ENCODE measurements around the gene WDR47. TPM values are rescaled to one million over a fixed set of nuclear protein-coding genes. Genes with fewer than 3 reads are reported as not detected.

The WDR47 gene
- polyA plus RNA-seq, 1 donor from 2014 or later, result 65.7 TPM

- no peaks in the 10 kb centered on the region for H3K27me3 ChIP-seq (ENCODE audit: insufficient read depth, low read depth, low read length)
- no peak overlapping the region for H2AFZ ChIP-seq (ENCODE audit: low read depth, low read length)
- H4K20me1 ChIP-seq (ENCODE audit: insufficient read depth), result no peaks in the 10 kb centered on the region
- H3K27ac ChIP-seq (ENCODE audit: low read length), result no peak overlapping the region
- no peaks in the 10 kb centered on the region for H3K79me2 ChIP-seq (replicated peaks; ENCODE audit: insufficient read depth, low read length)
- no peak for TF ChIP-seq REST (IDR thresholded peaks at IDR 0.05; ENCODE audit: borderline replicate concordance)
- no peak for TF ChIP-seq EP300 (conservative IDR thresholded peaks at IDR 0.05; ENCODE audit: poor library complexity, severe bottlenecking)
- no peak for TF ChIP-seq POLR2AphosphoS5 (IDR thresholded peaks at IDR 0.05)
- TF ChIP-seq TAF1 (IDR thresholded peaks at IDR 0.05; ENCODE audit: low read depth), result no peak
- TF ChIP-seq SMC3 (conservative IDR thresholded peaks at IDR 0.05; ENCODE audit: poor library complexity), result no peak
- H3F3A ChIP-seq (ENCODE audit: insufficient read depth, low read length, poor library complexity, severe bottlenecking), result no peaks in the 10 kb centered on the region
- no peak overlapping the region for H3K9ac ChIP-seq (ENCODE audit: low read length)
- H3K4me3 ChIP-seq (ENCODE audit: low read length), result no peak overlapping the region
- no peak overlapping the region for H3K4me2 ChIP-seq (ENCODE audit: low read length)
- H3K36me3 ChIP-seq (ENCODE audit: insufficient read depth, low read length), result peaks cover 7% of the 10 kb centered on the region
- H3K9me3 ChIP-seq (ENCODE audit: low read length), result no peaks in the 10 kb centered on the region
- H3K9me2 ChIP-seq (ENCODE audit: insufficient read depth, low read length), result no peaks in the 10 kb centered on the region
Observed at GRCh38 chr1:108925920-108926319, 116.0 kb downstream of the WDR47 start.

Small RNA genes lying within 50 kb of the gene (small RNA-seq; reads per million reads assigned to genes)
- 0 reads per million in 3 experiments for gene BX679664.1
- 0 reads per million in 3 experiments for gene BX679664.2

Other genes with a start within 250 kb of the WDR47 start
- gene AKNAD1, start 185.0 kb downstream of the WDR47 start, polyA plus RNA-seq, result not detected in 2 replicates
- 5.3 and 6.7 TPM in 2 replicates for gene GPSM2, start 165.1 kb downstream of the WDR47 start, polyA plus RNA-seq
- 27.8 and 28.7 TPM in 2 replicates for gene CLCC1, start 78.6 kb downstream of the WDR47 start, polyA plus RNA-seq
- 60.1 and 61.4 TPM in 2 replicates for gene TAF13, start 33.9 kb upstream of the WDR47 start, polyA plus RNA-seq
- 52.2 and 53.9 TPM in 2 replicates for gene TMEM167B, start 48.7 kb upstream of the WDR47 start, polyA plus RNA-seq
- gene ELAPOR1, start 72.0 kb upstream of the WDR47 start, polyA plus RNA-seq, result 16.8 and 18.8 TPM in 2 replicates
- 274 and 281 TPM in 2 replicates for gene SARS1, start 171.8 kb upstream of the WDR47 start, polyA plus RNA-seq
- 7.9 and 9.5 TPM in 2 replicates for gene CELSR2, start 207.4 kb upstream of the WDR47 start, polyA plus RNA-seq
- gene PSRC1, start 241.0 kb upstream of the WDR47 start, polyA plus RNA-seq, result 5.4 and 7.9 TPM in 2 replicates

Data from neural cell (in vitro differentiated cells).